GM21381 (cell line): Measurements from ENCODE around the gene PRELID3B.

Experiments
- ATAC-seq: cut with Tn5 transposase; IDR thresholded peaks from one replicate; pipeline ENCODE4 v1.9.1; 2021; ENCODE audit warnings: mild to moderate bottlenecking, moderate library complexity; ENCODE audit not compliant: unreplicated experiment

PRELID3B gene

GRCh38 chr20:59010995-59011873, 31.4 kb downstream of the PRELID3B start:
- ATAC-seq: no peak

DNA sequence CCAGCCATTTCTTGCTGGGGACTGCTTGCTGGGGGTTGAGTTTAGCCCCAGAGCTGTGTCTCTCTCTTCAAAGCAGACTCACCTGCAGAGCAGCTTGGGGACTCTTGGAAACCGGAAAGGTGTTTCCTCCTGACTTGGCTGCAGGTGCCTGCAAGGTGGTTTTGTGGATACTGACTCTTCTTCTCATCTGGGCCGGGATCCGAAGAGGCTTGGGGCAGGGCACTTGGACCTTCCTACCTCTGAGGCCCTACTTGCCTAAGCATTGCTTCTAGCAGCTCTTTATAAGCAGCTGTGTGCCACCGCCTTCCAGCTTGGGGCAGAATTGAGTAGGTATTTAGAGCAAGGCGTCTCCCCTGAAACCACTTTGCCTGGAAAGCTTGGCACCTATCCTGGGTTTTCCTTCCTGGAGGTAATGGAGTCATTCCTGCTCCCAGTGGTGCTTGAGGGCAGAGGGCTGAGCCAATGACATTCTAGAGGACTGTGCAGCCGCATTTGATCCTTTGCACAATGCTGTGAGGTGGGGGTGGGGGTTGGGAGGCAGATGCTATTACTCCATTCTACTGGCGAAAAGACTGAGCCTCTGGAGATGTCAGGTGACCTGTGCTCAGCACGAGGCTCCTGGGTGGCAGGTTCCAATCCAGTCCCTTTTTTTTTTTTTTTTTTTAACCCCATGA, 32.1 kb downstream of the PRELID3B start:
- ATAC-seq: no peak

- ATAC-seq: no peak
Measured at GRCh38 chr20:59008715-59009336, 33.8 kb downstream of the PRELID3B start.

GRCh38 chr20:59007665-59008511, 34.7 kb downstream of the PRELID3B start:
- ATAC-seq: peak; percentile 25

- peak; percentile 29 for ATAC-seq
Measured at GRCh38 chr20:59006864-59007664, 35.5 kb downstream of the PRELID3B start, which contains the start of gene CTSZ. CTSZ (minus strand) TSS chr20:59007254; CDS start chr20:59007128, 126 bp downstream.

DNA sequence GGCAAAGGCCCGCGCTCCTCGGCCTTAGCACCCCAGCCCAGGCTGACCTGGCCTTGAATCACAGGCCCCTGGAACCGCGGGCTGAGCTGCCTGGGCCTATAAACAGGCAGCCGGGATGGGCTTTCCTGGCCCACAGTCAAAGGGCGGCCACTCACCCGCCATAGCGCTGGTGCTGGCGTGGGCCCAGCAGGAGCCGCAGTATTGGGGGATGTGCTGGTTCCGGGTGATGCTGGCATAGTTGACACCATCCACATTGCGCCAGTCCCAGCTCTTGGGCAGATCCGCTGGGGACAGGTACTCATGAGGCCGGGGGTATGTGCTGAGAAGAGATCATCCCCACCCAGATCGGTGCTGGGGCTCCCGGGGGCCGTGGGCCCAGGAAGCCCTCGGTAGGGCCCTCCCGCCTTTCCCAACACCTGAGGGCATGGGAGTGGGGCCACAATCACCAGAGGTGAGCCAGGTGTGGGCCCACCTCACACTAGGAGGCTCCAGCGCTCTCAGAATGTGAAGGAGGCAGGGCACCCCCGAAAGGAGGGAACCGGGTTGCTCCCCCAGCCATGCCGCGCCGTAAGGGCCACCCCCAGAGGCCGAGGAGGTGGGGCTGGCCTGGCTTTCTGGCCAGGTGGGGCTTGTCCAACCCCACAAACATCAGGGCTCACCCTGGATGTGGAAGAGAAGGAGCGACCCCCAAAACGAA, 36.3 kb downstream of the PRELID3B start:
- ATAC-seq: no peak

DNA sequence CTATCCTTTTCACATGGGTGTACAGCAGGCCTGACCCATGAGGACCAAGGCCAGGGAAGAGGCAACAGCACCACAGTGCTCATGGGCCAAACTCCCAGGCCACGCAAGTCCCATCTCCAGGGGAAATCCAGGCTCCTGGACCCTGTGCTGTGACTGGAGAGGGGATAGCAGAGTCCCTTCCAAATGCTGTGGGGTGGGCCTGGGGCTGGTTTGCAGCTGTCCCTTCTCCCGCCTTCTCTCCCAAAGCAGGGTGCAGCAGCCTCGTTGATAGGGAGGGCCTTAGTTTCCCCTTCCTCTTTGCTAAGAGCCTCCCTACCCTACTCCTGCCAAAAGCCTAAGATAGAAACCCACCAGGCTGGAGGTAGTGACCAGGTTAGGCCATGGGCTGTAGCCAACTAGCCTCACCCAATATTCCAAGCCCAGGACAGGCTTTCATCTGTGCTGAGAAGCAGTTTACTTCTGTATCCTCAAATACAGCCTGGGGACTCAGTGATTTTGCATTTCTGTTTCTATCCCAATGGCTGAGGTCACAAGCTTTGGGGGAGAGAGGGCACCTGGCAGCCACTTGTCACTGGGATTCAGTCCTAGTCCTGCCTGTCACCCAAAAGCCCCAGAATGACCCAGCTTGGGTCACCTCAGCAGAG, 36.9 kb downstream of the PRELID3B start:
- ATAC-seq: no peak

- peak; percentile 57 for ATAC-seq
Measured at GRCh38 chr20:59004763-59005522, 37.6 kb downstream of the PRELID3B start.

DNA sequence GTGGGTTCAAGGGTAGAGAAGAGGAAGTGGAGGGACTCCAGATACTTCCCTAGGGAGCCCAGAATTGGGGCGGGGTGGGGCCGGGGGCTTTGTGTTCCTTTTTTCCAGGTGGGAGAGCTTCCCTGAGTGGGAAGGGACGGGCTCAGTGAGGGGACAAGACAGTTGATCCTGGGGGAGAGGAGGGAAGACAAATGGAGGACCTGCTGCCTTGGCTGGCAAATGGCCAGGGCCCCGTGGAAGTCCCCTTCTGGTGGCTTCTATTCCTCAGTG, 38.2 kb downstream of the PRELID3B start:
- no peak for ATAC-seq

GRCh38 chr20:59003836-59004492, 38.6 kb downstream of the PRELID3B start:
- ATAC-seq: no peak

DNA sequence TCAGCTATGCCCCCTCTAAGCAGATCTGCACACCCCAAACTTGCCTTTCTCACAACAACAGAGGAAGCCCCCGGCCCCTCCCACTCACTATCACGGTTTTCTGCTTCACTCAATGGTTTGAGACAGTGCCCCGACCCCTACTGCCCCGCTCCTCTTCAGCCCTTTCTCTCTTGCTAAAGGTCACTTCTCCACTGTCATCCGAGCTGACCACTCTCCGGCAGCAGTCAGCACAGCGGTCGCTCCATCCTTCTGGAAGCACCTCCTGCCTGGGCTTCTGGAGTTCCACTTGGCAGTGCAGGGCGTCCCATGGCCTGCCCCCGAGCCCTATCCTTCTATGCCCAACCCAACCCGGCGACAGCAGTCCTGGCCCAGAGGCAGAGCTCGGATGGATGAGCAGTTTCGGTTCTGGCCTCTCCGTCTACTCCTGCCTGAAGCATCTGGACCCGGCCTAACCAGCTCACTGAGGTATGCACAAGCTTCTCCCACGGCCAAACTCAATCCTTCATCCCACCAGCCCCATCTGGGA, 39.6 kb downstream of the PRELID3B start:
- ATAC-seq: no peak

DNA sequence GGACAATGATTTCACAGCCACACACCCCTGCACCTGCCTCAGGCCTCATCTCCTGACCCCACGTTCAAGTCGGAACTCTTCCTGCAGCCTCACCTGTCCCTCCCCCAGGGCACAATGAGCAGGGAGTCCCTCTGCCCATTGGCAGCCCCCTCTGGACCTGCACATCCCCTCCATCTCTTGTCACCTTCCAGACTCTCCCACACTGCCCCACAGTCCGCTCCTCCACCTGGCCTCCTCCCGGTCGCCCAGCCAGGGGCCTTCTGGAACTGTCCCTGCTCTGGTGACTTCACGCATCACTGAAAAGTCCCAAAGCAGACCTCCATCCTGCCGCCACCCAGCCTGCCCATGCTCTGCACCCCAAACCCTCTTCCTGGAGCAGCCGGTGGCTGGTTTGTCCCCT, 40.2 kb downstream of the PRELID3B start:
- no peak for ATAC-seq

- no peak for ATAC-seq
Measured at GRCh38 chr20:59001449-59002171, 41.0 kb downstream of the PRELID3B start.

- ATAC-seq: no peak
Measured at GRCh38 chr20:59001068-59001448, 41.5 kb downstream of the PRELID3B start.

DNA sequence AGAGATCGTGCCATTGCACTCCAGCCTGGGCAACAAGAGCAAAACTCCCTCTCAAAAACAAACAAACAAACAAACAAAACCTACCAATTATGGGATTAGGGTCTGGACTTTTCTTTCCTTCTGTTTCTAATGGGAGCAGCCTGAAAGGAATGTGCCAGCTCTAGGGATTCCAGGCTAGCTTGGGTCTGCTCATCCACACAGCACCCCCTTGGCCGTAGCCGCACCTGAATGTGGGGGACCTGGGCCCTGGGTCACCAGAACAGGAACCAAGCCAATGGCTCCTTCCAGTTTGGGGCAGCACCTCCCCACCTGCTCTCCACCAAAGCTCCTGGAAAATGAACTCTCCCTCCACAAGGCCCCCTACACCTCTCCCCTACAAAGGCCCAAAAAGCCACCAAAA, 42.3 kb downstream of the PRELID3B start:
- no peak for ATAC-seq

GRCh38 chr20:58998656-58999055, 43.9 kb downstream of the PRELID3B start:
- no peak for ATAC-seq
